HG03139 (cell line): Measurements from ENCODE around the gene RPS8.
"Not testable (repeated sequence)": the region's sequence is repeated elsewhere in the genome, so short reads cannot be mapped to it uniquely, and the experiment has no call there.

ENCODE experiments used
- ATAC-seq: cut with Tn5 transposase; IDR thresholded peaks from one replicate; pipeline ENCODE4 v1.9.1; 2021; ENCODE audit not compliant: unreplicated experiment

RPS8 gene

GRCh38 chr1:44780583-44781121, 5.3 kb downstream of the RPS8 start:
- no peak for ATAC-seq

GRCh38 chr1:44783697-44784093, 8.4 kb downstream of the RPS8 start:
- ATAC-seq, result no peak

DNA sequence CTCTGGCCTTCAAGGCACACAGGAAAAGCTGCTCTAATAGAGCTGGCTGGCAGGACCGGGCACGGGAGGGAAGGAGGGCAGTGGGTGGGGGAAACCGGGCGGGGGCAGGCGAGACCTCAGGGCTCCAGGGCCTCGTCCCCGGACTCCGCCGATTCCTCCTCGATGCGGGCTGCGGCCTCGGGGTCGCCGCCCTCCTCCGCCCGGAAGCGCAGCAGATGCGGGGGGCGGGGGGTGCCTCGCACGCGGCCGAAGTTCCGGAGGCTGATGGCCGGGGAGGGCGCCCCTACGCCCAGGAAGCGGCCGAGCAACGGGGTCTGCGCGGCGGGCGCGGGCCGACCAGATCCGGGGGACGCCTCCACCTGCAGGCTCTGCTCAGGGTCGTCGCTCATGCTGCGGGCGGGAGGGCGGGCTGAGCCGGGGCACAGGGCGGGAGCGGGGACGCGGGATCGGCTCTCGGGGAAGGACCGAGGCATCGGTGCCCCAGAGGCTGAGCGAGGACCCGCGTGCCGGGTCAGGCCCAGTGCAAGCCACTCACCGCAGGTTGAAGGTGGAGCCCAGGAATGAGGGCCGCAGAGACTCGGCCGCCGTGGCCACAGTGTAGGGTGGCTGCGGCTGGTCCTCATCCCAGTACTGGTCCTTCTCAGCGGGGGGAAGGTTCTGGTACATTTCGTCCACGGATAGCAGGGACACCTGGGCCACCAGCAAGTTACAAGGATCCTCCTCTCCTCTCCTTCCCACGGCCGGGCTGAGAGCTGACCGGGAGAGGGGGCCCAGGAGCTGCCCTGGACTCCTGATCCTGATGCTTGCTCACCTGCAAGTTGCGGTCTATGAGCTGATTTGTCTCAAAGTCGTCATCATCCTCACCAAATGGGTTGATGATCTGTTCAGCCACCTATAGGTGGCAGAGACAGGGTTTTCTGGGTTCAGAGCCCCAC, 9.0 kb downstream of the RPS8 start:
- ATAC-seq, result no peak

DNA sequence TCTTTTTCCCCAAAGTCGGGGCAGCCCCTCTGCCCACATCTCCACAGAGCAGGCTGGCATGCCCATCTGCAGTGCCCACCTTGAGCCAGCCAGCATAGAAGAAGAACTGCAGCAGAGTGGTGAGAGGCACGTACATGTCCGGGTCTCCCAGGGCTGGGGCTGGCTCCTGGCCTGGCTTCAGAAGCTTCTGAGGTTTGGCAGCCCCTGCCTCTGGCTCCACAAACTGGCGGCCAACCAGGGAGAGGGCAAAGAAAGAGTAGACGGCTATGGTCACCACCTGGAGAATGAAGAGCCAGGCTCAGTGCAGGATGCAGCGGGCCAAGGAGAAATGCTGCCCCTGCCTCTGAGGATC, 9.7 kb downstream of the RPS8 start:
- no peak for ATAC-seq

DNA sequence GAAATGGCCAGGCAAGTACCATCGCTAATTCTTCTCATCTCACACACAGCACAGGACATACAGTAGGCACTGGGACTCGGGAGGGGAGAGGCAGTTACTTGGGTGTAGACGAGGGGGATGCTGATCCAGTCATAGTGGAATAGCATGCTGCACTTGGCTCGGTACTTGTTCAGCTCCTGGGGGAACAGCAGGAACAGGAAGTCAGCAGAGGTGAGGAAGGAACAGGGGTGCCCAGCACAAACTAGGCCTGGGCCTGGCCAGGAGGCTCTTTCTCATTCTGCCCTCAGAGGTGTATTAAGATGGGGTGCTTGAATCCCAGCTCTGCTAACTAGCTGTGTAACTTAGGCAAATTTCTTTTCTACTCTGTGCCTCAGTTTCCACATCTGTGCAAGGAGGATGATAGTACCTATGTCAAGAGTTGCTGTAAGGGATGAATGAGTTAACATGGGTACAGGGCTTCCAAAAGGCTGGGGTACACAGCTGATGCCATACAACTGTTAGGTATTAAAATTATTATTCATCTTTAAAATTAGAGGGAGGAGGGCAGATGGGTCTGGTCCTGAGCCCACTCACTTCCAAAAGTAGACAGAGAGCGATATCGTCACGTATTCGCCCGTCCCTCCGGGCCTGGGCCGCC, 10.3 kb downstream of the RPS8 start:
- ATAC-seq, result no peak

DNA sequence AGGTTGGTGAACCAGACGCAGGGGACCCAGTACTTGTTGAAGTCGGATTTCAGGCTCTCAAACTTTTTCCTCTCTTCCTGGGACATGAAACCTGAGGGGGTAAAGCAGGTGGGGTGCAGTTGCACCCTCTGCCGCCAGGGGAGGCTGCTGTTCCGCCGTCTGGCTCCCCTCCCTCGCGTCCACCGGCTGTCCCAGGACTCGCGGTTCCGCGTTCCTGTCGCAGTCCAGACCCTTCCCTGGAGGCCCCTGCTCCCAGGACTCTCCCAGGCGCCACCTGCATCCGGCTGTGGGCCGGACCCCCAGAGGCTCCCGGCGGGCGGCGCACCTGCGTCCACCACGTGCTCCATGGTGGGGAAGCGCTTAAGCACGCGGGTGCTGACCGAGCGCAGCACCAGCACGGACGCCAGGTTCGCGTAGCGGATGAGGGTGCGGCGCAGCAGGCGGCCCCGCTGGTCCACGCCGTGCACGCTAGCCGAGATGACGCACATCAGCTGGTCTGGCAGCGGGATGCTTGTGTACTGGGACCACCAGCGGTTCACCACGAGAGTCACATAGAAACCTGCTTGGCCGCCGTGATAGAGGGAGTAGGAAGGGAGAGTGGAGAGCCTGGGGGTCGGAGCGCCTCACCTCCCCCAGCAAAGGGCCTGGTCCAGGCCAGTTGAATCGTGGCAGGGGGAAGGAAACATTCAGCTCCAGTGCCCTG, 10.9 kb downstream of the RPS8 start:
- ATAC-seq, result no peak

GRCh38 chr1:44786841-44787426, 11.6 kb downstream of the RPS8 start:
- ATAC-seq, result no peak

DNA sequence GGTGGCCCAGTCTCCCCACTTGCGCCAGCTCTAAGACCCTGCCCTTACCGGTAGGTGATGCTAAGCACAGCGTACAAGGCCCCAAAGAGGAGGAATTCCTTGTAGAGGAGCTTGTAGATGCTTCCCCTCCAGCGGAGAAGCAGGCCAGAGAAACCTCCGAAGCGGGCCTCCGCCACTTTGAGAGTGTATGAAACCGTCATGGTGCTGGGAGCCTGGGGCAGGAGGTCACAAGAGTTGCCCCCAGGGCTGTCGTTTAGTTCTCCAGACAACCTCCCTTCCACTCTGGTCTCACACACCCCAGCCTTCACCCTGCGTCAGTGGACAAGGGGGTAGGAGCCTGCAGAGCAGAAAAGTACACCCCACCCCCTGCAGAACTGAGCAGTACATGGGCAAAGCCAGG, 12.2 kb downstream of the RPS8 start:
- ATAC-seq, result no peak

DNA sequence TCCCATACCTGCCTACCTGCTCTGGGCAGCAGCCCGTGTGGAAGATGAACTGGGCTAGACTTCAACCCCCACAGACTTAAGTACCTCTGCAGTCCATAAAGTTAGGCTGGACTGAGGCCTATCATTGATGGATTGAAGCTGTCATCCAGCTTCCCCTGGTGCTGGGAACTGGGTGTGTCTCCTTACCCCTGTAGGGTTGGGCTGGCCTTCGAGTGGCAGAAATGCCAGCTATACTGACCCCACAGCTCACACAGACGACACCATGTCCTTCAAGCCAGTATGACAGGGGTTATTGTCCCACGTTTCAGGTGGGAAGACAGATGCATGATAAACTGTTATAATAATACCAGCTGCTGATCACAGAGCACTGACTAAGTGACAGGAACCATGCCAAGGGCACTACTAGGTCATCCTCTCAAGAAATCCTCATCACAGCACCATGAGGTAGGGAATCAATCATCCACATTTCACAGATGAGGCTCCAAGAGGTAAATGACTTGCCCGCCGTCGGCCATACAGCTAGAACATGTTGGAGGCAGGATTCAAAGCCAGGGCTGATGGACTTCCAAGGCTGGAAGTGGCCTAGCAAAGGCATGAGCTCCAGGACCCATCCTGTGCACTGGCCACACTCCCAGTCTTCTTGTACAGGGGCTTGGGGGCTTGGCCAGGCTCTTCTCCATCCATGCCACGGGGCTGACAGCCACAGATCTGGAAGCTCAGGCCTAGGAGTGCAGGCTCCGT, 12.9 kb downstream of the RPS8 start, which contains the start of gene BEST4:
Gene BEST4 (minus strand): TSS at position 51 of the 741 bp plus-strand sequence. CDS start 465 bp downstream, outside the sequence.
- ATAC-seq, result no peak

GRCh38 chr1:44790968-44791801, 15.8 kb downstream of the RPS8 start:
- ATAC-seq, result no peak

DNA sequence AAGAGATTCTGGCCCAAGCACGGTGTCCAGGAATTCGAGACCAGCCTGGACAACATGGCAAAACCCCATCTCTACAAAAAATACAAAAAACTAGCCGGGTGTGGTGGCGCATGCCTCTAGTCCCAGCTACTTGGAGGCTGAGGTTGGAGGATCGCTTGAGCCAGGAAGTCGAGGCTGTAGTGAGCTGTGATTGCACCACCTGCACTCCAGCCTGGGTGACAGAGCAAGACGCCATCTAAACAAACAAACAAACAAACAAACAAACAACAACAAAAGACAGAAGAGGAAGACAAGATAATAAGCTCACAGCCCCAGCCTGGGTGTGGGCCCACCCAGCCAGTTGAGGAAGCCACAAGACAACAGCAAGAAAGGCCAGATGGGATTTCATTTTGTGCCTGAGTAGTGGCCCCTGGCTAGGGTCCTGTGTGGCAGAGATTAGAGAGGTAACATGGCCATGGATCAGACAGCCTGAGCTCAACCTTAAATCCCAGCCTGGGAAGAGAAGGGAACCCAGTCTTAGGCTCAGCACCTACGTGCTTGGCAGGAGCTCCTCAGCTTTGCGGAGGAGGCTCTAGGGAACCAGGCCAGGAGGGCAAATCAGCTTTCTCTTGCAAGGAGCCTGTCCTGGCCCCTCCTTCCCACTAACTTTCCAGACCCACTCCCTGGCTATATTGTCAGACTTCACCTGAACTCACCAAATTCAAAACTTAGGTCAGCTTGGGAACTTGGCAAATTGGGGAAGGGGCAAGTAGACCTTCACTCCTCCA, 17.6 kb downstream of the RPS8 start:
- ATAC-seq, result no peak

- not testable (repeated sequence) for ATAC-seq
Observed at GRCh38 chr1:44797886-44798285, 22.5 kb downstream of the RPS8 start.

DNA sequence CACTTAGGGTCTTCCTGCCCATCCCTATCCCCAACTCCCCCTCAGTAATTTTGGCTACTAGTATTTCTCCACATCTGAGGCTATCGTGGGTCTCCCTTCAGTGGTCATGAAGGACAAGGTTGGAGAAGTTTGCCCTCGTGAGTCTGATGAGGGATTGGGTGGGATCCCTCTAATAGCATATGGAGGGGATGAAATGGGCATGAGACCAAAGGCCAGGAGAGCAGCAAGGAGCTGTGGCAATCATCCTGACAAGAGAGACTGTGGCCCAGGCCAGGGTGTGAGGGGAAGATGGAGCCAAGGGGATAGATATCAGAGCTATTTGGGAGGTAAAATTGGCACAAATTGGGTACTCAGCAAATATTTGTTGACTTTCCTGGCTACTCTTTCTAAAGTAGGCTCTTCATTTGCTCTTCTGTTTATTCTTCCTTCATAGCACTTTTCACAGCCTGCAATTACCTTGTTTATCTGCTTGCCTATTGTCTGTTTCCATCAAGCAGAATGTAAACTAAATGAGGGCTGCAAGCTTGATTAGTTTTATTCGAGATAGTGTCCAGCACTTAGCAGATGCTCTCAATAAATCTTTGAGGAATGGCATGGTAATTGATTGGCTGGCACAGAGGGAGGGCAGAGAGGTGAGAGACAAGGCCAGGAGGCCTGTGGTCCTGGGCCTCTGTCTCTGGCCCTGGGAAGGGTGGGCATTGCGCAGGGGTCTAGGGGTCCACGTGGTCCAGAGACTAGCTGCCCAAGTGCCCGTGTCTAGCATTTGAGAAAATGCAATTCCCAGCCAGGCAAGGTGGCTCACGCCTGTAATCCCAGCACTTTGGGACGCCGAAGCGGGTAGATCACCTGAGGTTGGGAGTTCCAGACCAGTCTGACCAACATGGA, 23.4 kb downstream of the RPS8 start:
- no peak for ATAC-seq

DNA sequence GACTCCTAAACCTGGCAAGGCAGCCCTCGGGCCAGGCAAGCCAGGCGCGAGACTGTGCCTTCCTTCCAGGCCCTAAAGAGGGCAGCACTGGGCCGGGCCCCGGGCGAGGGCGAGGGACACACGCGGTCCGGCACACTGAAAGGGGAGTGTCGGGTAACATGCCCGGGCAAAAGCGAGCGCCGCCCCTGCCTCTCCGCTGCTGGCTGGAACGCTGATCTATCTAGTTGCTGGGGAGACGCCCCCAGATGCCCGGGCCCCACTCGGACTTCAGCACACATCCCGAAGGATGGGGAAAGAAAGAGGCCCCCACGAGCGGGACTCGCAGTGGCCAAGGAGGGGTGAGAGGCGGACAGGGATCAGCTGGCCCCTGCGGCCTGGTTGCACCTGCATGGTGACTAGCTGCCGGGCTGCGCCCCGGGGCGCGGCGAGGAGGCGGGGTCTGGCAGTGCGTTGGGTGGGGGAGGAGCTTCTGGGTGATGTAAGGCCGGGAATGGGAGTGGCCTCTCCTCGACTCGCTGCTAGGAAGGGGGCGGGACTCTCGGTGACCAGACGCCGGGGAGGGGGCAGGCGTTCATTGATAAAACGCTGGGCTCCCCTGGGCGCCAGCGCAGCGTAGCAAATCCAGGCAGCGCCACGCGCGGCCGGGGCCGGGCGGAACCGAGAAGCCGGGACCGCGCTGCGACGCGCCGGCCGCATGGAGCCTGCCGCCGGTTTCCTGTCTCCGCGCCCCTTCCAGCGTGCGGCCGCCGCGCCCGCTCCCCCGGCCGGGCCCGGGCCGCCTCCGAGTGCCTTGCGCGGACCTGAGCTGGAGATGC, 24.6 kb downstream of the RPS8 start, which contains the start of gene PLK3:
Gene PLK3 (plus strand): TSS at position 608 of the 815 bp plus-strand sequence. CDS start 87 bp downstream, at position 695.
- ATAC-seq, result peak; percentile 79

- ATAC-seq, result no peak
Observed at GRCh38 chr1:44801491-44802305, 26.4 kb downstream of the RPS8 start.
